H1 (cell line): ENCODE measurements around the gene RASL10B. TPM values are rescaled to one million over a fixed set of nuclear protein-coding genes. Genes with fewer than 3 reads are reported as not detected.

ENCODE experiments used
- CTCF ChIA-PET: fragments of 300-600 bp; sonication (Branson Sonifier 250); formaldehyde crosslinking; loops from one replicate; lab custom pipeline; 2021; ENCODE audit not compliant: partially characterized antibody; lab: Charles Lee
- POLR2A ChIA-PET: fragments of 300-600 bp; sonication (Branson Sonifier 250); formaldehyde crosslinking; loops from one replicate; lab custom pipeline; 2021; ENCODE audit warnings: inconsistent platforms; ENCODE audit not compliant: partially characterized antibody; lab: Charles Lee
- DNase-seq, 2 experiments: peaks; one replicate each; pipeline versions ENCODE4 v3.0.0 to v3.0.0-alpha.2; 2010 to 2022; ENCODE audit warnings: low spot score in 2 of 2, low read depth in 1 of 2, mixed read lengths in 1 of 2
- FAIRE-seq: peaks from 2 replicates; lab custom pipeline; 2011; peaks lifted over from hg19 to GRCh38; lab: Jason Lieb, UNC
- H2AFZ ChIP-seq: 2 replicates; pipeline ENCODE4 v1.8.1; 2012; ENCODE audit warnings: low read length, inconsistent platforms
- H2AK5ac ChIP-seq: 2 replicates; pipeline ENCODE4 v1.6.1; 2013; ENCODE audit warnings: low read depth, low read length
- H2BK120ac ChIP-seq: replicated peaks from 2 replicates; pipeline ENCODE3; 2013; ENCODE audit warnings: low read depth, low read length, inconsistent platforms
- H2BK12ac ChIP-seq: 2 replicates; pipeline ENCODE4 v1.6.1; 2013; ENCODE audit warnings: low read depth, low read length
- H2BK15ac ChIP-seq: 2 replicates; pipeline ENCODE4 v1.6.1; 2013; ENCODE audit warnings: low read length
- H2BK20ac ChIP-seq: 2 replicates; pipeline ENCODE4 v1.6.1; 2013; ENCODE audit warnings: low read length
- H2BK5ac ChIP-seq: 2 replicates; pipeline ENCODE4 v1.6.1; 2013; ENCODE audit warnings: low read depth, low read length
- H3K14ac ChIP-seq: 2 replicates; pipeline ENCODE4 v1.6.1; 2013; ENCODE audit warnings: inconsistent platforms; ENCODE audit not compliant: insufficient read length
- H3K18ac ChIP-seq: 2 replicates; pipeline ENCODE4 v1.6.1; 2013; ENCODE audit warnings: low read length; ENCODE audit errors: extremely low read depth
- H3K23ac ChIP-seq: 2 replicates; pipeline ENCODE4 v1.6.1; 2013; ENCODE audit warnings: inconsistent platforms; ENCODE audit not compliant: insufficient read length
- H3K23me2 ChIP-seq: 2 replicates; pipeline ENCODE4 v1.6.1; 2013; ENCODE audit warnings: low read depth, low read length
- H3K27ac ChIP-seq: 2 replicates; pipeline ENCODE4 v1.6.1; 2011; ENCODE audit warnings: low read depth, low read length, inconsistent platforms
- H3K27me3 ChIP-seq, 4 experiments: replicated peaks in 1 of 4; 1 replicate in 1 of 4; 2 replicates in 3 of 4; pipeline versions ENCODE4 v1.6.1 to v1.8.1; 2011 to 2013; ENCODE audit warnings: low read length in 3 of 4, mild to moderate bottlenecking in 3 of 4, inconsistent platforms in 2 of 4, mixed read lengths in 2 of 4, moderate library complexity in 1 of 4; ENCODE audit not compliant: control insufficient read depth in 3 of 4, insufficient read depth in 3 of 4; ENCODE audit errors: extremely low read depth in 1 of 4
- H3K36me3 ChIP-seq, 4 experiments: 2 replicates each; pipeline versions ENCODE4 v1.6.1 to v1.8.1; 2011 to 2013; ENCODE audit warnings: mild to moderate bottlenecking in 4 of 4, low read length in 3 of 4, moderate library complexity in 2 of 4, control low read depth in 1 of 4, inconsistent platforms in 1 of 4; ENCODE audit not compliant: insufficient read depth in 4 of 4, control insufficient read depth in 2 of 4
- H3K4ac ChIP-seq: replicated peaks from 2 replicates; pipeline ENCODE3; 2013; ENCODE audit warnings: low read length, low read depth, mixed read lengths, inconsistent platforms; ENCODE audit not compliant: insufficient read length
- H3K4me1 ChIP-seq, 4 experiments: replicated peaks in 1 of 4; 1 replicate in 1 of 4; 2 replicates in 3 of 4; pipeline versions ENCODE4 v1.6.1 to v1.8.1; 2011 to 2013; ENCODE audit warnings: low read length in 3 of 4, inconsistent platforms in 2 of 4, mixed read lengths in 1 of 4; ENCODE audit not compliant: insufficient read depth in 4 of 4, control insufficient read depth in 3 of 4
- H3K4me2 ChIP-seq, 2 experiments: 2 replicates each; pipeline versions ENCODE4 v1.6.1 to v1.8.1; 2011 to 2013; ENCODE audit warnings: low read depth in 2 of 2, low read length in 2 of 2, control low read depth in 1 of 2, inconsistent platforms in 1 of 2, mild to moderate bottlenecking in 1 of 2; ENCODE audit not compliant: insufficient read depth in 1 of 2
- H3K4me3 ChIP-seq, 4 experiments: fragments of 200-600, 300-600 bp in 1 of 4; sonication (generic), shearing (Covaris generic), sonication (Bioruptor Twin) in 1 of 4; 2 replicates each; pipeline versions ENCODE4 v1.5.1 to v1.8.1; 2011 to 2016; ENCODE audit warnings: low read length in 4 of 4, low read depth in 3 of 4, control low read depth in 2 of 4, inconsistent platforms in 2 of 4, mild to moderate bottlenecking in 2 of 4, mixed read lengths in 1 of 4, moderate library complexity in 1 of 4; ENCODE audit not compliant: insufficient read depth in 2 of 4; ENCODE audit errors: extremely low read depth in 1 of 4
- H3K56ac ChIP-seq: replicated peaks from 2 replicates; pipeline ENCODE3; 2013; ENCODE audit warnings: low read depth, mild to moderate bottlenecking, mixed read lengths, low read length, inconsistent platforms; ENCODE audit not compliant: insufficient read length
- H3K79me1 ChIP-seq: 2 replicates; pipeline ENCODE4 v1.6.1; 2013; ENCODE audit warnings: low read depth, low read length, control low read depth
- H3K79me2 ChIP-seq, 2 experiments: 2 replicates each; pipeline versions ENCODE4 v1.6.1 to v1.8.1; 2012 to 2013; ENCODE audit warnings: low read length in 2 of 2, mild to moderate bottlenecking in 2 of 2, inconsistent platforms in 1 of 2; ENCODE audit not compliant: insufficient read depth in 2 of 2, control insufficient read depth in 1 of 2
- H3K9ac ChIP-seq, 4 experiments: replicated peaks in 1 of 4; 1 replicate in 1 of 4; 2 replicates in 3 of 4; pipeline versions ENCODE4 v1.6.1 to v1.8.1; 2011 to 2013; ENCODE audit warnings: low read depth in 3 of 4, low read length in 3 of 4, control low read depth in 2 of 4, mild to moderate bottlenecking in 2 of 4, moderate library complexity in 2 of 4, inconsistent platforms in 1 of 4; ENCODE audit errors: extremely low read depth in 1 of 4
- H3K9me3 ChIP-seq, 2 experiments: 2 replicates each; pipeline versions ENCODE4 v1.6.1 to v1.8.1; 2012 to 2013; ENCODE audit warnings: mild to moderate bottlenecking in 2 of 2, moderate library complexity in 2 of 2, control low read depth in 1 of 2, inconsistent platforms in 1 of 2, low read depth in 1 of 2, low read length in 1 of 2, mixed read lengths in 1 of 2; ENCODE audit not compliant: insufficient read depth in 2 of 2
- H4K20me1 ChIP-seq, 2 experiments: replicated peaks in 1 of 2; 2 replicates each; pipeline versions ENCODE3 to v1.8.1; 2011 to 2013; ENCODE audit warnings: inconsistent platforms in 2 of 2, low read length in 2 of 2, mild to moderate bottlenecking in 1 of 2; ENCODE audit not compliant: insufficient read depth in 2 of 2, control insufficient read depth in 1 of 2
- H4K5ac ChIP-seq: 2 replicates; pipeline ENCODE4 v1.6.1; 2013; ENCODE audit warnings: low read length, low read depth, mixed read lengths, inconsistent platforms; ENCODE audit not compliant: insufficient read length
- H4K8ac ChIP-seq: 2 replicates; pipeline ENCODE4 v1.8.0; 2013; ENCODE audit warnings: mild to moderate bottlenecking, moderate library complexity, low read length, inconsistent platforms; ENCODE audit not compliant: insufficient read depth; ENCODE audit errors: extremely low read depth
- H4K91ac ChIP-seq: replicated peaks from 2 replicates; pipeline ENCODE3; 2013; ENCODE audit warnings: low read length, mixed read lengths, inconsistent platforms; ENCODE audit not compliant: insufficient read length
- FOSL1 ChIP-seq: IDR thresholded peaks from 2 replicates; pipeline ENCODE4 v1.6.1; 2011; ENCODE audit warnings: mild to moderate bottlenecking, low read depth, low read length, moderate library complexity; ENCODE audit not compliant: insufficient read depth
- HDAC2 ChIP-seq, 2 experiments: fragments of 300-600 bp in 1 of 2; sonication (generic) in 1 of 2; IDR thresholded peaks; 2 replicates each; pipeline ENCODE4 v1.6.1; 2011 to 2012; ENCODE audit warnings: low read depth in 2 of 2, low read length in 2 of 2, mild to moderate bottlenecking in 2 of 2, moderate library complexity in 2 of 2, borderline replicate concordance in 1 of 2, inconsistent platforms in 1 of 2
- RNF2 ChIP-seq: fragments of 200-900, 300-1000 bp; sonication (generic); IDR thresholded peaks from 2 replicates; pipeline ENCODE4 v1.7.1; 2016; ENCODE audit warnings: borderline replicate concordance, low read depth, mild to moderate bottlenecking, antibody characterized with exemption, low read length; ENCODE audit not compliant: poor library complexity, severe bottlenecking; ENCODE audit errors: missing control alignments
- SIN3A ChIP-seq, 2 experiments: IDR thresholded peaks in 1 of 2; conservative IDR thresholded peaks in 1 of 2; 2 replicates each; pipeline ENCODE4 v1.6.1; 2011 to 2012; ENCODE audit warnings: low read length in 2 of 2, improper control_type of control experiment in 1 of 2, low read depth in 1 of 2, mild to moderate bottlenecking in 1 of 2
- SIX5 ChIP-seq: IDR thresholded peaks from 2 replicates; pipeline ENCODE4 v1.6.1; 2011; ENCODE audit warnings: mild to moderate bottlenecking, low read depth, low read length
- SRF ChIP-seq: IDR thresholded peaks from 2 replicates; pipeline ENCODE4 v1.6.1; 2011; ENCODE audit warnings: mild to moderate bottlenecking, low read depth, low read length, moderate library complexity
- TAF1 ChIP-seq: IDR thresholded peaks from 2 replicates; pipeline ENCODE4 v1.6.1; 2011; ENCODE audit warnings: mild to moderate bottlenecking, low read depth, low read length
- WGBS, 2 experiments: shearing (Covaris generic) in 1 of 2; methylation state at CpG; one replicate each; pipeline versions ENCODE4 v1.1.6 to v1.1.7; 2013 to 2015; ENCODE audit warnings: low lambda C conversion rate in 2 of 2, mixed read lengths in 2 of 2, inconsistent platforms in 1 of 2, low coverage in 1 of 2, missing lambda C conversion rate in 1 of 2; ENCODE audit not compliant: insufficient replicate concordance in 2 of 2, insufficient coverage in 1 of 2, insufficient read length in 1 of 2; ENCODE audit errors: extremely low coverage in 1 of 2, missing lambda C conversion rate in 1 of 2; 5-methylcytosine and 5-hydroxymethylcytosine counted together
- polyA plus RNA-seq, 7 experiments: library from polyadenylated mRNA; depleted of rRNA in 3 of 7; stranded (reverse) in 5 of 7; unstranded in 2 of 7; fragments of >200 nt in 5 of 7; fragments of 200-250 nt in 2 of 7; gene quantifications; 1 replicate in 5 of 7; 2 replicates in 1 of 7; 4 replicates in 1 of 7; pipeline versions ENCODE4 v1.2.1 to v1.2.3, GENCODE V29; 2011 to 2013; ENCODE audit warnings: missing spikeins in 2 of 7, mixed read lengths in 2 of 7
- total RNA-seq: library from RNA; stranded (reverse); fragmentation: NEBNext Ultra II Directional; extraction: Animal tissue kit (Norgen Biotek cat#: 25700); gene quantifications from 2 replicates; pipeline ENCODE4 v1.2.1, GENCODE V29; 2021
- TF ChIP-seq, protein P1 (sequence below): IDR thresholded peaks from 2 replicates; pipeline ENCODE4 v1.6.1; 2012; ENCODE audit warnings: inconsistent platforms

The RASL10B gene
- total and polyA plus RNA-seq, 2 of the 8 experiments (the other 6 are each of a cell fraction or from before 2014, with no cell fraction given) = 17.5 to 22.8 TPM

DNA sequence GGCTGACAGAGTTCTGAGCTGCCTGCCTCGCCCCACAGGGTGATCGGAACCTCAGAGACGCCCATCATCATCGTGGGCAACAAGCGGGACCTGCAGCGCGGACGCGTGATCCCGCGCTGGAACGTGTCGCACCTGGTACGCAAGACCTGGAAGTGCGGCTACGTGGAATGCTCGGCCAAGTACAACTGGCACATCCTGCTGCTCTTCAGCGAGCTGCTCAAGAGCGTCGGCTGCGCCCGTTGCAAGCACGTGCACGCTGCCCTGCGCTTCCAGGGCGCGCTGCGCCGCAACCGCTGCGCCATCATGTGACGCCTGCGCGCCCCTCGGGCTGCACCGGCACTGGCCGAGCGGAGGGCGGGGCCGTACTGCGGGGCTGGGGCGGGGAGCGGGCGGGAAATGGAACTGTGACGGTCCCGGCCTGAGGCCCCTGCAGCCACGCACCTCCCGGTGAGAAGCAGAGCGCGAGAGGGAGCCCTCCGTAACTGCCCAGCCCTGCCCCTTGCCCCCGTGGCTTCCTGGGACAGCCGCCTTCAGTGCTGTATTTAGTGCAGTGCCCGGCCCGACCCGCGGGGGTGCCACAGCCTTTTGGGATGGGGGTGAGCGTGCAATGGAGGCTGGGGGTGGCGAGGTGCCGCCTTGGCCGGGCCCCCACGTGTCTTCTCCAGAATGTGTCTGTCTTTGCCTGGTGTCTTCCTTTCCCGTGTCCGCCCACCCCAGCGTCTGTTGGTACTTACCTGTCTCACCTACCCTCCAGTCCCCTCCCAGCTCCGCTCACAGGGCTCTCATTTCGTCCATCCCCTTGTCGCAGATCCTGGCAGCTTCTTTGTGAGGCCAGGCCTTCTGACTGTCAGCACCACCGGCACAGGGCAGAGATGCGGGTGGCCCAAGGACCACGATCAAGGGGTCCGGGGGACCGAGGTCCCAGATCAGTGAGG lies 9.8 kb downstream of the RASL10B start:
- Histone ChIP-seq H4K8ac (peak overlapping the region; percentile 57; the same call in 1 of the 2 replicates), H3K18ac (peak overlapping the region; percentile 71), H3K4me3 (peak overlapping the region; percentile 9 to 56 (median 32)), H3K9ac (no peak overlapping the region; a peak in 1 of 7 replicates), H3K4me2 (peak overlapping the region; percentile 67 to 78), H3K79me1 (no peaks in the 10 kb centered on the region; the same call in 1 of the 2 replicates), H3K23ac (no peak overlapping the region), H4K20me1 (peaks cover 0 to 14% of the 10 kb centered on the region in 2 experiments), H2BK15ac (peak overlapping the region; percentile 77; the same call in 1 of the 2 replicates), H3K4me1 (peaks cover 0 to 9% (median 0%) of the 10 kb centered on the region in 4 experiments; a peak in 4 of 7 replicates), H3K4ac (no peak overlapping the region), H2BK12ac (peak overlapping the region; percentile 86; the same call in 1 of the 2 replicates), H2BK20ac (no peak overlapping the region), H3K79me2 (no peaks in the 10 kb centered on the region), H2BK5ac (no peak overlapping the region), H2AK5ac (peak overlapping the region; percentile 56; the same call in 1 of the 2 replicates), H2AFZ (peak overlapping the region; percentile 51; the same call in 1 of the 2 replicates), H2BK120ac (no peak overlapping the region), H4K5ac (no peak overlapping the region), H3K36me3 (peaks cover 0 to 8% (median 0%) of the 10 kb centered on the region in 4 experiments; a peak in 1 of 8 replicates), H3K56ac (peak overlapping the region; percentile 12), H3K27ac (no peak overlapping the region), H3K23me2 (peaks cover 5% of the 10 kb centered on the region; the same call in 1 of the 2 replicates), H3K14ac (no peak overlapping the region), H3K27me3 (peaks cover 11 to 39% (median 34%) of the 10 kb centered on the region in 4 experiments), H3K9me3 (peaks cover 8 to 11% of the 10 kb centered on the region in 2 experiments; a peak in 2 of 4 replicates), H4K91ac (peak overlapping the region; percentile 3)
- no peak for FAIRE-seq
- ChIA-PET CTCF (interaction anchor here (0.6 to 3.4 kb wide), 9 partner anchors 9 to 862 kb away, joined by 3 to 14 read pairs (median 5); partner anchors contain the start of genes C17orf50 and RASL10B), POLR2A (interaction anchor here (0.6 to 1.7 kb wide), 8 partner anchors 8 to 176 kb away, joined by 3 to 6 read pairs (median 3); partner anchors contain the start of gene RASL10B)
- WGBS, 2 experiments = 38% methylated on average over 57 of the region's 73 CpGs; no CpG with 5 or more reads in 1 of the 2 experiments
- DNase-seq = peak in 1 of 2 experiments; percentile 79
- TF ChIP-seq HDAC2 (IDR thresholded peaks at IDR 0.05; ENCODE audit: borderline replicate concordance in 1 of 2, low read depth in 2 of 2, low read length in 2 of 2) (peak in 1 of 2 experiments; percentile 86; a peak in 2 of 4 replicates), FOSL1 (no peak), RNF2 (peak; percentile 70), SRF (no peak), TAF1 (no peak), SIX5 (no peak), SIN3A (conservative IDR thresholded peaks at IDR 0.05 in 1 of 2, IDR thresholded peaks at IDR 0.05 in 1 of 2; ENCODE audit: low read depth in 1 of 2, low read length in 2 of 2) (no peak)
- TF ChIP-seq, protein P1, sequence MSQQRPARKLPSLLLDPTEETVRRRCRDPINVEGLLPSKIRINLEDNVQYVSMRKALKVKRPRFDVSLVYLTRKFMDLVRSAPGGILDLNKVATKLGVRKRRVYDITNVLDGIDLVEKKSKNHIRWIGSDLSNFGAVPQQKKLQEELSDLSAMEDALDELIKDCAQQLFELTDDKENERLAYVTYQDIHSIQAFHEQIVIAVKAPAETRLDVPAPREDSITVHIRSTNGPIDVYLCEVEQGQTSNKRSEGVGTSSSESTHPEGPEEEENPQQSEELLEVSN = peak; percentile 100
